ENCODE measurements around the gene HS3ST2. TPM values are rescaled to one million over a fixed set of nuclear protein-coding genes. Genes with fewer than 3 reads are reported as not detected.

The HS3ST2 gene
- total RNA-seq, 1 experiment from 2014 or later = 0.61 TPM

- TF ChIP-seq, protein P1, sequence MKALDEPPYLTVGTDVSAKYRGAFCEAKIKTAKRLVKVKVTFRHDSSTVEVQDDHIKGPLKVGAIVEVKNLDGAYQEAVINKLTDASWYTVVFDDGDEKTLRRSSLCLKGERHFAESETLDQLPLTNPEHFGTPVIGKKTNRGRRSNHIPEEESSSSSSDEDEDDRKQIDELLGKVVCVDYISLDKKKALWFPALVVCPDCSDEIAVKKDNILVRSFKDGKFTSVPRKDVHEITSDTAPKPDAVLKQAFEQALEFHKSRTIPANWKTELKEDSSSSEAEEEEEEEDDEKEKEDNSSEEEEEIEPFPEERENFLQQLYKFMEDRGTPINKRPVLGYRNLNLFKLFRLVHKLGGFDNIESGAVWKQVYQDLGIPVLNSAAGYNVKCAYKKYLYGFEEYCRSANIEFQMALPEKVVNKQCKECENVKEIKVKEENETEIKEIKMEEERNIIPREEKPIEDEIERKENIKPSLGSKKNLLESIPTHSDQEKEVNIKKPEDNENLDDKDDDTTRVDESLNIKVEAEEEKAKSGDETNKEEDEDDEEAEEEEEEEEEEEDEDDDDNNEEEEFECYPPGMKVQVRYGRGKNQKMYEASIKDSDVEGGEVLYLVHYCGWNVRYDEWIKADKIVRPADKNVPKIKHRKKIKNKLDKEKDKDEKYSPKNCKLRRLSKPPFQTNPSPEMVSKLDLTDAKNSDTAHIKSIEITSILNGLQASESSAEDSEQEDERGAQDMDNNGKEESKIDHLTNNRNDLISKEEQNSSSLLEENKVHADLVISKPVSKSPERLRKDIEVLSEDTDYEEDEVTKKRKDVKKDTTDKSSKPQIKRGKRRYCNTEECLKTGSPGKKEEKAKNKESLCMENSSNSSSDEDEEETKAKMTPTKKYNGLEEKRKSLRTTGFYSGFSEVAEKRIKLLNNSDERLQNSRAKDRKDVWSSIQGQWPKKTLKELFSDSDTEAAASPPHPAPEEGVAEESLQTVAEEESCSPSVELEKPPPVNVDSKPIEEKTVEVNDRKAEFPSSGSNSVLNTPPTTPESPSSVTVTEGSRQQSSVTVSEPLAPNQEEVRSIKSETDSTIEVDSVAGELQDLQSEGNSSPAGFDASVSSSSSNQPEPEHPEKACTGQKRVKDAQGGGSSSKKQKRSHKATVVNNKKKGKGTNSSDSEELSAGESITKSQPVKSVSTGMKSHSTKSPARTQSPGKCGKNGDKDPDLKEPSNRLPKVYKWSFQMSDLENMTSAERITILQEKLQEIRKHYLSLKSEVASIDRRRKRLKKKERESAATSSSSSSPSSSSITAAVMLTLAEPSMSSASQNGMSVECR (CRISPR knock-in tag; IDR thresholded peaks at IDR 0.05; ENCODE audit: borderline replicate concordance) = no peak
- TF ChIP-seq JAZF1 (CRISPR knock-in tag; IDR thresholded peaks at IDR 0.05) = no peak
- no peak for TF ChIP-seq NFE2L1 (CRISPR knock-in tag; IDR thresholded peaks at IDR 0.05)
- TF ChIP-seq RORB (CRISPR knock-in tag; IDR thresholded peaks at IDR 0.05) = no peak
- no peak for TF ChIP-seq ETV6 (CRISPR knock-in tag; IDR thresholded peaks at IDR 0.05)
- TF ChIP-seq ZNF121 (CRISPR knock-in tag; IDR thresholded peaks at IDR 0.05) = no peak
- TF ChIP-seq FOXK1 (CRISPR knock-in tag; IDR thresholded peaks at IDR 0.05) = no peak
- no peak for TF ChIP-seq SMAD4 (CRISPR knock-in tag; IDR thresholded peaks at IDR 0.05)
- TF ChIP-seq USF2 (CRISPR knock-in tag; IDR thresholded peaks at IDR 0.05) = no peak
- TF ChIP-seq ZNF416 (CRISPR knock-in tag; IDR thresholded peaks at IDR 0.05) = no peak
- TF ChIP-seq, protein P2, sequence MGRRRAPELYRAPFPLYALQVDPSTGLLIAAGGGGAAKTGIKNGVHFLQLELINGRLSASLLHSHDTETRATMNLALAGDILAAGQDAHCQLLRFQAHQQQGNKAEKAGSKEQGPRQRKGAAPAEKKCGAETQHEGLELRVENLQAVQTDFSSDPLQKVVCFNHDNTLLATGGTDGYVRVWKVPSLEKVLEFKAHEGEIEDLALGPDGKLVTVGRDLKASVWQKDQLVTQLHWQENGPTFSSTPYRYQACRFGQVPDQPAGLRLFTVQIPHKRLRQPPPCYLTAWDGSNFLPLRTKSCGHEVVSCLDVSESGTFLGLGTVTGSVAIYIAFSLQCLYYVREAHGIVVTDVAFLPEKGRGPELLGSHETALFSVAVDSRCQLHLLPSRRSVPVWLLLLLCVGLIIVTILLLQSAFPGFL (CRISPR knock-in tag; IDR thresholded peaks at IDR 0.05; ENCODE audit: borderline replicate concordance) = no peak
- TF ChIP-seq, protein P3, sequence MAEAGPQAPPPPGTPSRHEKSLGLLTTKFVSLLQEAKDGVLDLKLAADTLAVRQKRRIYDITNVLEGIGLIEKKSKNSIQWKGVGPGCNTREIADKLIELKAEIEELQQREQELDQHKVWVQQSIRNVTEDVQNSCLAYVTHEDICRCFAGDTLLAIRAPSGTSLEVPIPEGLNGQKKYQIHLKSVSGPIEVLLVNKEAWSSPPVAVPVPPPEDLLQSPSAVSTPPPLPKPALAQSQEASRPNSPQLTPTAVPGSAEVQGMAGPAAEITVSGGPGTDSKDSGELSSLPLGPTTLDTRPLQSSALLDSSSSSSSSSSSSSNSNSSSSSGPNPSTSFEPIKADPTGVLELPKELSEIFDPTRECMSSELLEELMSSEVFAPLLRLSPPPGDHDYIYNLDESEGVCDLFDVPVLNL (CRISPR knock-in tag; IDR thresholded peaks at IDR 0.05; ENCODE audit: borderline replicate concordance, low read depth) = no peak
These were observed 77.0 kb downstream of the HS3ST2 start (continued) for GRCh38 chr16:22890976-22891375.

DNA sequence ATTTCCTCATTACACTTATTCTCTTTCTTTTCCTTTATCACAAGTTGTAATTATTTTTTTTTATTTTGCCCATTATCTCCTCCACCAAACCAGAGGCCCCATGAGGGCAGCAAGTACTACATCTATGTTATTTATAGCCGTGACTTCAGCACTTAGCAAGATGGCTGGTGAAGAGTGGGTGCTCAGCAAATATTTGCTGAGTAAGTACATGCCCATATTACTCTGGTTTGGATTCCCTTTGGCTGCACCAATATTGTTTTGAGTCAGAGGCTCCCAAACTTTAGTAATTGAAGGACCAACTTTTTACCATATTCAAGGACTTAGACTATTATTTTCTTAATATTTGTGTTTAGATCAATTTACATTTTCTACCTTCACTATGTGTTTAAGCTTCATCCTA lies 83.2 kb downstream of the HS3ST2 start:
- DNase-seq (ENCODE audit: low spot score) (no peak), ATAC-seq (no peak)
- CTCF ChIA-PET = interaction anchor here (1.6 to 2.9 kb wide), 2 partner anchors 80 to 163 kb away, joined by 5 to 14 read pairs; no protein-coding TSS in a partner anchor
- POLR2A ChIA-PET = no interaction called here
- no peaks in the 10 kb centered on the region for H3K27me3 Mint-ChIP-seq (ENCODE audit: low read depth)
- no peaks in the 10 kb centered on the region for H3K4me1 Mint-ChIP-seq
- H3K27ac Mint-ChIP-seq = no peak overlapping the region
- no peaks in the 10 kb centered on the region for H3K36me3 Mint-ChIP-seq
- no peak overlapping the region for H3K4me3 Mint-ChIP-seq
- H3K9me3 Mint-ChIP-seq = no peaks in the 10 kb centered on the region
- TF ChIP-seq, protein P1 (CRISPR knock-in tag; IDR thresholded peaks at IDR 0.05; ENCODE audit: borderline replicate concordance) = no peak
- TF ChIP-seq RORB (CRISPR knock-in tag; IDR thresholded peaks at IDR 0.05) (no peak), NR3C1 (CRISPR knock-in tag; conservative IDR thresholded peaks at IDR 0.05; ENCODE audit: low read depth) (no peak), IRF1 (CRISPR knock-in tag; IDR thresholded peaks at IDR 0.05) (no peak), USF2 (CRISPR knock-in tag; IDR thresholded peaks at IDR 0.05) (no peak), ETV6 (CRISPR knock-in tag; IDR thresholded peaks at IDR 0.05) (no peak)
- TF ChIP-seq, protein P4, sequence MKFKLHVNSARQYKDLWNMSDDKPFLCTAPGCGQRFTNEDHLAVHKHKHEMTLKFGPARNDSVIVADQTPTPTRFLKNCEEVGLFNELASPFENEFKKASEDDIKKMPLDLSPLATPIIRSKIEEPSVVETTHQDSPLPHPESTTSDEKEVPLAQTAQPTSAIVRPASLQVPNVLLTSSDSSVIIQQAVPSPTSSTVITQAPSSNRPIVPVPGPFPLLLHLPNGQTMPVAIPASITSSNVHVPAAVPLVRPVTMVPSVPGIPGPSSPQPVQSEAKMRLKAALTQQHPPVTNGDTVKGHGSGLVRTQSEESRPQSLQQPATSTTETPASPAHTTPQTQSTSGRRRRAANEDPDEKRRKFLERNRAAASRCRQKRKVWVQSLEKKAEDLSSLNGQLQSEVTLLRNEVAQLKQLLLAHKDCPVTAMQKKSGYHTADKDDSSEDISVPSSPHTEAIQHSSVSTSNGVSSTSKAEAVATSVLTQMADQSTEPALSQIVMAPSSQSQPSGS (CRISPR knock-in tag; IDR thresholded peaks at IDR 0.05; ENCODE audit: borderline replicate concordance, low read depth) = no peak
- TF ChIP-seq, protein P5, sequence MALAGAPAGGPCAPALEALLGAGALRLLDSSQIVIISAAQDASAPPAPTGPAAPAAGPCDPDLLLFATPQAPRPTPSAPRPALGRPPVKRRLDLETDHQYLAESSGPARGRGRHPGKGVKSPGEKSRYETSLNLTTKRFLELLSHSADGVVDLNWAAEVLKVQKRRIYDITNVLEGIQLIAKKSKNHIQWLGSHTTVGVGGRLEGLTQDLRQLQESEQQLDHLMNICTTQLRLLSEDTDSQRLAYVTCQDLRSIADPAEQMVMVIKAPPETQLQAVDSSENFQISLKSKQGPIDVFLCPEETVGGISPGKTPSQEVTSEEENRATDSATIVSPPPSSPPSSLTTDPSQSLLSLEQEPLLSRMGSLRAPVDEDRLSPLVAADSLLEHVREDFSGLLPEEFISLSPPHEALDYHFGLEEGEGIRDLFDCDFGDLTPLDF (CRISPR knock-in tag; IDR thresholded peaks at IDR 0.05) = no peak
- TF ChIP-seq, protein P6, sequence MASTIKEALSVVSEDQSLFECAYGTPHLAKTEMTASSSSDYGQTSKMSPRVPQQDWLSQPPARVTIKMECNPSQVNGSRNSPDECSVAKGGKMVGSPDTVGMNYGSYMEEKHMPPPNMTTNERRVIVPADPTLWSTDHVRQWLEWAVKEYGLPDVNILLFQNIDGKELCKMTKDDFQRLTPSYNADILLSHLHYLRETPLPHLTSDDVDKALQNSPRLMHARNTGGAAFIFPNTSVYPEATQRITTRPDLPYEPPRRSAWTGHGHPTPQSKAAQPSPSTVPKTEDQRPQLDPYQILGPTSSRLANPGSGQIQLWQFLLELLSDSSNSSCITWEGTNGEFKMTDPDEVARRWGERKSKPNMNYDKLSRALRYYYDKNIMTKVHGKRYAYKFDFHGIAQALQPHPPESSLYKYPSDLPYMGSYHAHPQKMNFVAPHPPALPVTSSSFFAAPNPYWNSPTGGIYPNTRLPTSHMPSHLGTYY (CRISPR knock-in tag; IDR thresholded peaks at IDR 0.05) = no peak
